Endothelial cell of umbilical vein (primary cell): ENCODE results near the gene PSMA7. TPM values are rescaled to one million over a fixed set of nuclear protein-coding genes. Genes with fewer than 3 reads are reported as not detected.

Source experiments
- BruUV-seq: library from RNA; stranded (reverse); fragments of 400-500 nt; replicated peaks from 2 replicates; lab custom pipeline; 2021; lab: Mats Ljungman, UMichigan
- CTCF ChIA-PET: fragments of 300-600, 350-600 bp; sonication (Branson Sonifier 250); formaldehyde crosslinking; loops from one replicate; lab custom pipeline; 2021; ENCODE audit warnings: antibody characterized with exemption, inconsistent platforms; lab: Charles Lee
- POLR2A ChIA-PET: fragments of 300-600, 350-600 bp; sonication (Branson Sonifier 250); formaldehyde crosslinking; loops from one replicate; lab custom pipeline; 2021; ENCODE audit warnings: antibody characterized with exemption, inconsistent platforms; lab: Charles Lee
- DNase-seq: peaks from one replicate; pipeline ENCODE4 v3.0.0-alpha.2; 2011; ENCODE audit warnings: low read depth, low spot score
- FAIRE-seq: peaks from 2 replicates; lab custom pipeline; 2011; peaks lifted over from hg19 to GRCh38; lab: Jason Lieb, UNC
- H2AFZ ChIP-seq: 2 replicates; pipeline ENCODE4 v1.6.0; 2012; ENCODE audit warnings: low read depth, low read length, control low read depth, inconsistent platforms
- H3K27ac ChIP-seq: 2 replicates; pipeline ENCODE4 v1.5.1; 2011; ENCODE audit warnings: low read depth, mild to moderate bottlenecking, control low read depth, low read length, moderate library complexity; ENCODE audit not compliant: insufficient read depth
- H3K27me3 ChIP-seq, 2 experiments: 2 replicates each; pipeline versions ENCODE4 v1.6.0 to v1.6.1; 2011; ENCODE audit warnings: low read length in 2 of 2, mixed read lengths in 1 of 2; ENCODE audit not compliant: control insufficient read depth in 2 of 2, insufficient read depth in 2 of 2
- H3K36me3 ChIP-seq, 2 experiments: 2 replicates in 1 of 2; 3 replicates in 1 of 2; pipeline ENCODE4 v1.5.1; 2011; ENCODE audit warnings: low read length in 2 of 2, mild to moderate bottlenecking in 1 of 2, moderate library complexity in 1 of 2; ENCODE audit not compliant: control insufficient read depth in 2 of 2, insufficient read depth in 2 of 2; ENCODE audit errors: extremely low read depth in 1 of 2
- H3K4me1 ChIP-seq: 3 replicates; pipeline ENCODE4 v1.5.1; 2011; ENCODE audit warnings: mild to moderate bottlenecking, low read length; ENCODE audit not compliant: control insufficient read depth, insufficient read depth; ENCODE audit errors: extremely low read depth
- H3K4me2 ChIP-seq: 2 replicates; pipeline ENCODE4 v1.6.1; 2011; ENCODE audit warnings: low read length, control low read depth, mixed read lengths; ENCODE audit not compliant: insufficient read depth
- H3K4me3 ChIP-seq, 3 experiments: fragments of 200-600 bp in 1 of 3; sonication (generic), shearing (Covaris generic) in 1 of 3; replicated peaks in 1 of 3; 2 replicates each; pipeline ENCODE4 v1.5.1; 2011 to 2016; ENCODE audit warnings: control low read depth in 3 of 3, low read length in 3 of 3, mild to moderate bottlenecking in 2 of 3, inconsistent platforms in 1 of 3, low read depth in 1 of 3, moderate library complexity in 1 of 3; ENCODE audit not compliant: insufficient read depth in 1 of 3
- H3K79me2 ChIP-seq: 2 replicates; pipeline ENCODE4 v1.6.0; 2012; ENCODE audit warnings: low read length, inconsistent platforms; ENCODE audit not compliant: control insufficient read depth, insufficient read depth
- H3K9ac ChIP-seq: replicated peaks from 2 replicates; pipeline ENCODE3; 2011; ENCODE audit warnings: low read length, control low read depth; ENCODE audit not compliant: insufficient read depth; ENCODE audit errors: extremely low read depth
- H3K9me1 ChIP-seq: replicated peaks from 3 replicates; pipeline ENCODE4 v1.6.0; 2011; ENCODE audit warnings: mild to moderate bottlenecking, low read length; ENCODE audit not compliant: control insufficient read depth, insufficient read depth; ENCODE audit errors: extremely low read depth
- H3K9me3 ChIP-seq: replicated peaks from 2 replicates; pipeline ENCODE4 v1.5.1; 2012; ENCODE audit warnings: low read length, inconsistent platforms; ENCODE audit not compliant: control insufficient read depth, insufficient read depth
- H4K20me1 ChIP-seq: replicated peaks from 2 replicates; pipeline ENCODE3; 2011; ENCODE audit warnings: mild to moderate bottlenecking, low read length; ENCODE audit not compliant: control insufficient read depth, insufficient read depth; ENCODE audit errors: extremely low read depth
- EZH2 ChIP-seq: IDR thresholded peaks from 2 replicates; pipeline ENCODE4 v1.6.1; 2012; ENCODE audit warnings: borderline replicate concordance, low read depth, mild to moderate bottlenecking, moderate library complexity, low read length, inconsistent platforms; ENCODE audit not compliant: severe bottlenecking
- FOS ChIP-seq: IDR thresholded peaks from 2 replicates; pipeline ENCODE4 v1.6.1; 2011; ENCODE audit warnings: mild to moderate bottlenecking, low read length, moderate library complexity, borderline replicate concordance; ENCODE audit not compliant: insufficient read depth
- GATA2 ChIP-seq: IDR thresholded peaks from 2 replicates; pipeline ENCODE4 v1.7.0; 2011; ENCODE audit warnings: low read depth, mild to moderate bottlenecking, moderate library complexity, mixed read lengths, low read length; ENCODE audit not compliant: insufficient read length, insufficient read depth
- JUN ChIP-seq: IDR thresholded peaks from 2 replicates; pipeline ENCODE4 v1.6.1; 2011; ENCODE audit warnings: borderline replicate concordance, low read depth; ENCODE audit not compliant: insufficient read length, insufficient read depth
- MYC ChIP-seq: IDR thresholded peaks from one replicate; pipeline ENCODE4 v1.6.1; 2011; ENCODE audit warnings: mild to moderate bottlenecking, low read depth, low read length
- POLR2A ChIP-seq: IDR thresholded peaks from 2 replicates; pipeline ENCODE4 v1.6.1; 2012; ENCODE audit warnings: low read depth, mild to moderate bottlenecking, control low read depth, low read length
- POLR2AphosphoS5 ChIP-seq: IDR thresholded peaks from 2 replicates; pipeline ENCODE4 v1.6.1; 2012; ENCODE audit warnings: low read depth, mild to moderate bottlenecking, control low read depth, low read length, moderate library complexity; ENCODE audit not compliant: insufficient read depth
- dilution Hi-C: fragments of 300-500 bp; cut with MboI; formaldehyde crosslinking; loops from one replicate; pipeline ENCODE4 v1.15.0; 2019; ENCODE audit warnings: low sequenced_read_pairs; ENCODE audit not compliant: extremely low pct_ligation_motif_present
- intact Hi-C: fragments of 100-400 bp; cut with micrococcal nuclease; formaldehyde crosslinking; loops from one replicate; pipeline ENCODE4 v1.10.0; 2022
- polyA plus RNA-seq, 4 experiments: library from polyadenylated mRNA; depleted of rRNA in 3 of 4; stranded (reverse) in 3 of 4; unstranded in 1 of 4; fragments of >200 nt; gene quantifications; 2 replicates each; pipeline versions ENCODE4 v1.2.1 to v1.2.3, GENCODE V29; 2011 to 2012; ENCODE audit warnings: missing spikeins in 1 of 4
- total RNA-seq: library from RNA; stranded (reverse); gene quantifications from 2 replicates; pipeline ENCODE4 v1.2.3, GENCODE V29; 2021
- TF ChIP-seq, protein P1 (sequence below), 2 donors: IDR thresholded peaks; 1 replicate in 1 of 2; 2 replicates in 1 of 2; pipeline ENCODE4 v1.5.1; 2011; ENCODE audit warnings: low read length in 2 of 2, mild to moderate bottlenecking in 2 of 2, moderate library complexity in 2 of 2, control low read depth in 1 of 2, inconsistent platforms in 1 of 2, low read depth in 1 of 2; ENCODE audit not compliant: insufficient read depth in 1 of 2; ENCODE audit errors: extremely low read depth in 1 of 2
- TF ChIP-seq, protein P2 (sequence below): IDR thresholded peaks from 2 replicates; pipeline ENCODE4 v1.6.1; 2011; ENCODE audit not compliant: insufficient read depth, insufficient read length

The PSMA7 gene
- total and polyA plus RNA-seq, 2 donors (not counting 3 experiments of a cell fraction or from before 2014, with no cell fraction given), result 393 to 826 TPM

DNA sequence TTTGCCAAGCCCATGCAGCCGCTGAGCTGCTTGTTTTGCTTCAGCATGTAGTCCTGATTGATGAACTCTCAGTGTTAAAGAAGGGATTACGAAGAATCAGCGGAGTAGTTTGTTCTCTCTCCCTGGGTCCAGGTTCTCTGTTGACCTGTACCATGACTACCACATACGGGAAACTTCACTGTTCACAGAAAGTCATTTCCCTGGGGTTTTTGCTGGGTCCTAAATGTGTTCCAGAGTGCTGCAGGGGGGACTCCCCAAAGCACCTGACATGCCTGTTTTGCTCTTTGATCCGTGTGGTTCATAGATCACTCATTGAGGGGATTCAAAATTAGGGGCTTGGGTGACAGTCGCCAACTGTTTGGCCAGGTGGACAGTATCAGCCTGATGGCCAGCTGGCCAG lies 15.4 kb downstream of the PSMA7 start:
- TF ChIP-seq GATA2, result no peak
- TF ChIP-seq, protein P1, sequence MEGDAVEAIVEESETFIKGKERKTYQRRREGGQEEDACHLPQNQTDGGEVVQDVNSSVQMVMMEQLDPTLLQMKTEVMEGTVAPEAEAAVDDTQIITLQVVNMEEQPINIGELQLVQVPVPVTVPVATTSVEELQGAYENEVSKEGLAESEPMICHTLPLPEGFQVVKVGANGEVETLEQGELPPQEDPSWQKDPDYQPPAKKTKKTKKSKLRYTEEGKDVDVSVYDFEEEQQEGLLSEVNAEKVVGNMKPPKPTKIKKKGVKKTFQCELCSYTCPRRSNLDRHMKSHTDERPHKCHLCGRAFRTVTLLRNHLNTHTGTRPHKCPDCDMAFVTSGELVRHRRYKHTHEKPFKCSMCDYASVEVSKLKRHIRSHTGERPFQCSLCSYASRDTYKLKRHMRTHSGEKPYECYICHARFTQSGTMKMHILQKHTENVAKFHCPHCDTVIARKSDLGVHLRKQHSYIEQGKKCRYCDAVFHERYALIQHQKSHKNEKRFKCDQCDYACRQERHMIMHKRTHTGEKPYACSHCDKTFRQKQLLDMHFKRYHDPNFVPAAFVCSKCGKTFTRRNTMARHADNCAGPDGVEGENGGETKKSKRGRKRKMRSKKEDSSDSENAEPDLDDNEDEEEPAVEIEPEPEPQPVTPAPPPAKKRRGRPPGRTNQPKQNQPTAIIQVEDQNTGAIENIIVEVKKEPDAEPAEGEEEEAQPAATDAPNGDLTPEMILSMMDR (IDR thresholded peaks at IDR 0.05; ENCODE audit: extremely low read depth in 1 of 2, insufficient read depth in 1 of 2, low read depth in 1 of 2, low read length in 2 of 2), result no peak
- TF ChIP-seq POLR2AphosphoS5, result no peak
- TF ChIP-seq, protein P2, sequence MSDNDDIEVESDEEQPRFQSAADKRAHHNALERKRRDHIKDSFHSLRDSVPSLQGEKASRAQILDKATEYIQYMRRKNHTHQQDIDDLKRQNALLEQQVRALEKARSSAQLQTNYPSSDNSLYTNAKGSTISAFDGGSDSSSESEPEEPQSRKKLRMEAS, result no peak
- CTCF ChIA-PET, result no interaction called here
- FAIRE-seq, result no peak
- no peaks in the 10 kb centered on the region for H3K9me3 ChIP-seq
- H3K4me2 ChIP-seq, result no peak overlapping the region
- DNase-seq, result no peak
- H3K4me1 ChIP-seq, result peaks cover 11% of the 10 kb centered on the region
- H3K9ac ChIP-seq, result no peak overlapping the region
- H3K27me3 ChIP-seq, result no peaks in the 10 kb centered on the region
- no peak overlapping the region for H2AFZ ChIP-seq
- dilution Hi-C loops (no loop called here), intact Hi-C loops (no loop called here)
- H3K36me3 ChIP-seq, result peaks cover 9 to 52% of the 10 kb centered on the region in 2 experiments
- BruUV-seq, result no TSS peak
- no peaks in the 10 kb centered on the region for H4K20me1 ChIP-seq
- POLR2A ChIA-PET, result no interaction called here
- peaks cover 16% of the 10 kb centered on the region for H3K79me2 ChIP-seq
- H3K4me3 ChIP-seq, result no peak overlapping the region
- H3K9me1 ChIP-seq, result no peaks in the 10 kb centered on the region
- no peak overlapping the region for H3K27ac ChIP-seq

DNA sequence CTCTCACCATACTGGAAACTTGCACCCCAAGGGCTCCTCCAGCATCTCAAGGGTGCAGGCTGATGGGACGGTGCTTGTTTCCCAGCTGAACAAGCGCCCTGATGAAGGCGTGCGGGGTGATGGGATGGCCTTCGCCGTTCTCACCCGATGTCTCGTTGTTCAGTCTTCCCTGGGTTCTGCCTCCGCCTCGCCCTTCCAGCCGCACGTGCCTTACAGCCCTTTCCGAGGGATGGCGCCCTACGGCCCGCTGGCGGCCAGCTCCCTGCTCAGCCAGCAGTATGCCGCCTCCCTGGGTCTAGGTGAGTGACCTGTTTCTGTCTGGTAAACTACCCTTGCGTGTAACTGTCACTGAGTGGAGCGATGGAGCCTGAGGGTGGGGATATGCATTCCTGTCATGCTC lies 17.1 kb downstream of the PSMA7 start:
- no peak overlapping the region for H3K4me2 ChIP-seq
- peaks cover 16% of the 10 kb centered on the region for H3K79me2 ChIP-seq
- H3K4me1 ChIP-seq, result peaks cover 11% of the 10 kb centered on the region
- DNase-seq, result no peak
- H3K27me3 ChIP-seq, result no peaks in the 10 kb centered on the region
- H3K36me3 ChIP-seq, result peaks cover 9 to 37% of the 10 kb centered on the region in 2 experiments
- no peaks in the 10 kb centered on the region for H3K9me3 ChIP-seq
- intact Hi-C loops (no loop called here), dilution Hi-C loops (no loop called here)
- ChIA-PET POLR2A (no interaction called here), CTCF (no interaction called here)
- H3K4me3 ChIP-seq, result no peak overlapping the region
- no TSS peak for BruUV-seq
- H2AFZ ChIP-seq, result no peak overlapping the region
- H4K20me1 ChIP-seq, result no peaks in the 10 kb centered on the region
- H3K27ac ChIP-seq, result no peak overlapping the region
- TF ChIP-seq GATA2 (no peak), FOS (no peak), MYC (no peak), JUN (no peak), EZH2 (no peak), POLR2A (no peak)
- TF ChIP-seq, protein P2, result no peak
- no peak for FAIRE-seq
- H3K9me1 ChIP-seq, result no peaks in the 10 kb centered on the region
- H3K9ac ChIP-seq, result no peak overlapping the region
